HepG2 (cell line): ENCODE measurements around the gene KLF5. TPM values are rescaled to one million over a fixed set of nuclear protein-coding genes. Genes with fewer than 3 reads are reported as not detected.

ENCODE experiments used
- ATRX ChIP-seq: sonication (generic); formaldehyde crosslinking; IDR thresholded peaks from 2 replicates; pipeline ENCODE4 v1.4.0; 2020; ENCODE audit warnings: missing genetic modification reagents, borderline replicate concordance
- ELF1 ChIP-seq: sonication (generic); formaldehyde crosslinking; IDR thresholded peaks from 2 replicates; pipeline ENCODE4 v1.4.0; 2020; ENCODE audit warnings: missing genetic modification reagents
- HNF1A ChIP-seq, 2 experiments: sonication (generic) in 1 of 2; formaldehyde crosslinking in 1 of 2; IDR thresholded peaks; 2 replicates each; pipeline versions ENCODE4 v1.4.0 to v1.6.1; 2016 to 2020; ENCODE audit warnings: borderline replicate concordance in 1 of 2, low read depth in 1 of 2, mild to moderate bottlenecking in 1 of 2, missing genetic modification reagents in 1 of 2
- HOXA5 ChIP-seq: sonication (generic); formaldehyde crosslinking; IDR thresholded peaks from 2 replicates; pipeline ENCODE4 v1.4.0; 2020; ENCODE audit warnings: missing genetic modification reagents
- PAF1 ChIP-seq: IDR thresholded peaks from 2 replicates; pipeline ENCODE4 v1.6.1; 2016; ENCODE audit warnings: missing genetic modification reagents, missing compliant biosample characterization
- SAP130 ChIP-seq: IDR thresholded peaks from 2 replicates; pipeline ENCODE4 v1.6.1; 2016; ENCODE audit warnings: low read depth
- SRY ChIP-seq: sonication (generic); formaldehyde crosslinking; IDR thresholded peaks from 2 replicates; pipeline ENCODE4 v1.8.0; 2022; ENCODE audit warnings: mild to moderate bottlenecking, missing genetic modification reagents
- STAT6 ChIP-seq: sonication (generic); formaldehyde crosslinking; IDR thresholded peaks from 2 replicates; pipeline ENCODE4 v1.4.0; 2020; ENCODE audit warnings: missing genetic modification reagents, mild to moderate bottlenecking, borderline replicate concordance
- TARDBP ChIP-seq: sonication (generic); formaldehyde crosslinking; IDR thresholded peaks from 2 replicates; pipeline ENCODE4 v1.8.0; 2022; ENCODE audit warnings: mild to moderate bottlenecking, missing genetic modification reagents
- TFDP1 ChIP-seq: IDR thresholded peaks from 2 replicates; pipeline ENCODE4 v1.6.1; 2016; ENCODE audit warnings: missing compliant biosample characterization, missing genetic modification reagents, borderline replicate concordance
- ZFP41 ChIP-seq: sonication (generic); formaldehyde crosslinking; IDR thresholded peaks from 2 replicates; pipeline ENCODE4 v1.4.0; 2020; ENCODE audit warnings: mild to moderate bottlenecking, missing genetic modification reagents, borderline replicate concordance
- ZHX1 ChIP-seq: sonication (generic); formaldehyde crosslinking; IDR thresholded peaks from 2 replicates; pipeline ENCODE4 v1.8.1; 2022; ENCODE audit warnings: low read depth, mild to moderate bottlenecking, missing genetic modification reagents
- ZNF180 ChIP-seq: sonication (generic); formaldehyde crosslinking; IDR thresholded peaks from 2 replicates; pipeline ENCODE4 v1.4.0; 2020; ENCODE audit warnings: low read depth, missing genetic modification reagents, borderline replicate concordance
- ZNF331 ChIP-seq: sonication (generic); formaldehyde crosslinking; IDR thresholded peaks from 2 replicates; pipeline ENCODE4 v1.4.0; 2020; ENCODE audit warnings: missing genetic modification reagents
- ZNF563 ChIP-seq: sonication (generic); formaldehyde crosslinking; IDR thresholded peaks from 2 replicates; pipeline ENCODE4 v1.8.0; 2022; ENCODE audit warnings: mild to moderate bottlenecking, moderate library complexity, missing genetic modification reagents
- ZNF766 ChIP-seq: sonication (generic); formaldehyde crosslinking; IDR thresholded peaks from 2 replicates; pipeline ENCODE4 v1.5.0; 2020; ENCODE audit warnings: missing genetic modification reagents, borderline replicate concordance
- ZNF776 ChIP-seq: sonication (generic); formaldehyde crosslinking; IDR thresholded peaks from 2 replicates; pipeline ENCODE4 v1.4.0; 2020; ENCODE audit warnings: mild to moderate bottlenecking, missing genetic modification reagents
- polyA plus RNA-seq, 8 experiments: library from polyadenylated mRNA; depleted of rRNA in 3 of 8; stranded (reverse) in 7 of 8; unstranded in 1 of 8; fragments of >200 nt; fragmentation: Illumina TruSeq in 4 of 8; extraction: Trizol in 4 of 8; gene quantifications; 2 replicates each; pipeline versions ENCODE4 v1.2.1 to v1.2.3, GENCODE V29; 2011 to 2016; ENCODE audit warnings: low read depth in 4 of 8, missing spikeins in 1 of 8, mixed read lengths in 1 of 8; ENCODE audit not compliant: insufficient read depth in 1 of 8
- total RNA-seq, 5 experiments: library from RNA; depleted of rRNA; stranded (reverse); fragments of >200 nt; fragmentation: Illumina TruSeq; extraction: Trizol; gene quantifications; 2 replicates each; pipeline ENCODE4 v1.2.3, GENCODE V29; 2016; ENCODE audit warnings: low read depth in 1 of 5

KLF5 gene
- total and polyA plus RNA-seq, 2 of the 13 experiments (the other 11 are each of a cell fraction or from before 2014, with no cell fraction given), result 1.7 to 9.2 TPM

- TF ChIP-seq TFDP1, result peak; percentile 93; the same call in 1 of the 2 replicates
- TF ChIP-seq ZNF776 (CRISPR knock-in tag), result peak; percentile 47; the same call in 1 of the 2 replicates
- TF ChIP-seq ATRX (CRISPR knock-in tag), result no peak
- 0 out of 2 replicates have a peak, but pooled peaks have one; percentile 21 for TF ChIP-seq ZFP41 (CRISPR knock-in tag)
- peak; percentile 89 for TF ChIP-seq SAP130 (CRISPR knock-in tag)
- no peak for TF ChIP-seq ZNF180 (CRISPR knock-in tag)
- no peak for TF ChIP-seq HNF1A (IDR thresholded peaks at IDR 0.05; ENCODE audit: low read depth)
- TF ChIP-seq HNF1A (CRISPR knock-in tag; IDR thresholded peaks at IDR 0.05; ENCODE audit: borderline replicate concordance), result 0 out of 2 replicates have a peak, but pooled peaks have one; percentile 19
- TF ChIP-seq ELF1 (CRISPR knock-in tag), result 0 out of 2 replicates have a peak, but pooled peaks have one; percentile 24
- 0 out of 2 replicates have a peak, but pooled peaks have one; percentile 44 for TF ChIP-seq ZHX1 (CRISPR knock-in tag)
- peak; percentile 88 for TF ChIP-seq HOXA5
- TF ChIP-seq SRY, result no peak; the same call in 1 of the 2 replicates
- no peak for TF ChIP-seq PAF1 (CRISPR knock-in tag)
- 0 out of 2 replicates have a peak, but pooled peaks have one; percentile 39 for TF ChIP-seq ZNF331
- peak; percentile 44; the same call in 1 of the 2 replicates for TF ChIP-seq TARDBP (CRISPR knock-in tag)
- TF ChIP-seq ZNF766, result peak; percentile 43; the same call in 1 of the 2 replicates
- TF ChIP-seq ZNF563 (CRISPR knock-in tag), result peak; percentile 17; the same call in 1 of the 2 replicates
- TF ChIP-seq STAT6, result peak; percentile 67; the same call in 1 of the 2 replicates
These were observed at the start of gene KLF5 (continued) for GRCh38 chr13:73058736-73059459.
